BE2C (cell line): ENCODE data around the gene CNKSR2.

ENCODE experiments used
- DNase-seq: peaks from one replicate; pipeline ENCODE4 v3.0.0-alpha.2; 2020
- H3K27me3 ChIP-seq: fragments of 250-450 bp; sonication (Bioruptor Pico); 2 replicates; pipeline ENCODE4 v1.5.1; 2020; ENCODE audit warnings: mild to moderate bottlenecking
- H3K36me3 ChIP-seq: fragments of 250-450 bp; sonication (Bioruptor Pico); 2 replicates; pipeline ENCODE4 v1.5.1; 2020; ENCODE audit warnings: mild to moderate bottlenecking
- H3K4me1 ChIP-seq: fragments of 250-450 bp; sonication (Bioruptor Pico); 2 replicates; pipeline ENCODE4 v1.5.1; 2020
- H3K4me3 ChIP-seq: 2 replicates; pipeline ENCODE4 v1.5.1; 2011; ENCODE audit warnings: low read depth, low read length
- H3K9me3 ChIP-seq: fragments of 250-450 bp; sonication (Bioruptor Pico); 2 replicates; pipeline ENCODE4 v1.5.1; 2020
- CTCF ChIP-seq: IDR thresholded peaks from 2 replicates; pipeline ENCODE4 v1.5.1; 2012; ENCODE audit warnings: mild to moderate bottlenecking, low read depth, low read length

CNKSR2 gene

GRCh38 chrX:21699136-21699535 is 324.9 kb downstream of the CNKSR2 start:
- H3K9me3 ChIP-seq: no peaks in the 10 kb centered on the region
- H3K36me3 ChIP-seq: no peaks in the 10 kb centered on the region
- DNase-seq: no peak
- TF ChIP-seq CTCF: no peak
- no peak overlapping the region for H3K4me3 ChIP-seq
- H3K4me1 ChIP-seq: peaks cover 8% of the 10 kb centered on the region
- no peaks in the 10 kb centered on the region for H3K27me3 ChIP-seq

GRCh38 chrX:21700275-21700674 is 326.1 kb downstream of the CNKSR2 start:
- no peak overlapping the region for H3K4me3 ChIP-seq
- no peak for DNase-seq
- no peaks in the 10 kb centered on the region for H3K9me3 ChIP-seq
- TF ChIP-seq CTCF: no peak
- no peaks in the 10 kb centered on the region for H3K36me3 ChIP-seq
- peaks cover 8% of the 10 kb centered on the region for H3K4me1 ChIP-seq
- no peaks in the 10 kb centered on the region for H3K27me3 ChIP-seq

- H3K4me1 ChIP-seq: peaks cover 8% of the 10 kb centered on the region
- no peaks in the 10 kb centered on the region for H3K27me3 ChIP-seq
- H3K36me3 ChIP-seq: no peaks in the 10 kb centered on the region
- H3K4me3 ChIP-seq: no peak overlapping the region
- no peaks in the 10 kb centered on the region for H3K9me3 ChIP-seq
- DNase-seq: no peak
- no peak for TF ChIP-seq CTCF
Measured at GRCh38 chrX:21700967-21701366, 326.7 kb downstream of the CNKSR2 start.

GRCh38 chrX:21702725-21703124 is 328.5 kb downstream of the CNKSR2 start:
- no peak overlapping the region for H3K4me3 ChIP-seq
- H3K9me3 ChIP-seq: no peaks in the 10 kb centered on the region
- DNase-seq: no peak
- H3K36me3 ChIP-seq: no peaks in the 10 kb centered on the region
- H3K4me1 ChIP-seq: peaks cover 8% of the 10 kb centered on the region
- no peaks in the 10 kb centered on the region for H3K27me3 ChIP-seq
- TF ChIP-seq CTCF: no peak
